Mesendoderm (in vitro differentiated cells): ENCODE measurements around the gene TEAD2.

ENCODE experiments used
- DNase-seq: peaks from one replicate; pipeline ENCODE4 v3.0.0; 2013
- H2AK5ac ChIP-seq: 2 replicates; pipeline ENCODE4 v1.6.1; 2013; ENCODE audit warnings: low read length, inconsistent platforms
- H2BK120ac ChIP-seq: 2 replicates; pipeline ENCODE4 v1.6.1; 2013; ENCODE audit warnings: low read depth, mild to moderate bottlenecking, low read length, moderate library complexity, mixed read lengths
- H2BK15ac ChIP-seq: replicated peaks from 2 replicates; pipeline ENCODE4 v1.6.1; 2013; ENCODE audit warnings: low read depth, mild to moderate bottlenecking, moderate library complexity
- H2BK5ac ChIP-seq: 2 replicates; pipeline ENCODE4 v1.6.1; 2013; ENCODE audit warnings: low read length, inconsistent platforms
- H3K18ac ChIP-seq: 2 replicates; pipeline ENCODE4 v1.6.1; 2013; ENCODE audit warnings: mild to moderate bottlenecking, low read length, mixed read lengths
- H3K23ac ChIP-seq: one replicate; pipeline ENCODE4 v1.6.1; 2013; ENCODE audit warnings: low read length
- H3K27ac ChIP-seq: 2 replicates; pipeline ENCODE4 v1.5.1; 2013; ENCODE audit warnings: low read depth, mild to moderate bottlenecking, inconsistent platforms, low read length, moderate library complexity
- H3K27me3 ChIP-seq: 2 replicates; pipeline ENCODE4 v1.6.1; 2013; ENCODE audit warnings: low read length, control low read depth, mild to moderate bottlenecking, inconsistent platforms; ENCODE audit not compliant: insufficient read depth, poor library complexity
- H3K36me3 ChIP-seq: 2 replicates; pipeline ENCODE4 v1.6.1; 2013; ENCODE audit warnings: low read length, inconsistent platforms; ENCODE audit not compliant: control insufficient read depth, insufficient read depth
- H3K4ac ChIP-seq: one replicate; pipeline ENCODE4 v1.6.1; 2013; ENCODE audit warnings: low read depth, mild to moderate bottlenecking, low read length, moderate library complexity
- H3K4me1 ChIP-seq: 2 replicates; pipeline ENCODE4 v1.6.1; 2013; ENCODE audit warnings: low read depth, low read length, inconsistent platforms; ENCODE audit not compliant: control insufficient read depth
- H3K4me2 ChIP-seq: 2 replicates; pipeline ENCODE4 v1.6.1; 2013; ENCODE audit warnings: low read length
- H3K4me3 ChIP-seq: 2 replicates; pipeline ENCODE4 v1.5.1; 2013; ENCODE audit warnings: mild to moderate bottlenecking, low read length
- H3K56ac ChIP-seq: one replicate; pipeline ENCODE4 v1.6.1; 2013; ENCODE audit warnings: low read length
- H3K79me1 ChIP-seq: 2 replicates; pipeline ENCODE4 v1.6.1; 2013; ENCODE audit warnings: low read length, inconsistent platforms
- H3K79me2 ChIP-seq: 2 replicates; pipeline ENCODE4 v1.6.1; 2013; ENCODE audit warnings: mild to moderate bottlenecking, low read length; ENCODE audit not compliant: control insufficient read depth, insufficient read depth
- H3K9ac ChIP-seq: 2 replicates; pipeline ENCODE4 v1.6.1; 2013; ENCODE audit warnings: low read length, inconsistent platforms
- H4K5ac ChIP-seq: one replicate; pipeline ENCODE4 v1.6.1; 2013; ENCODE audit warnings: low read length
- H4K8ac ChIP-seq: one replicate; pipeline ENCODE4 v1.6.1; 2013; ENCODE audit warnings: low read depth, mild to moderate bottlenecking, control low read depth, low read length, moderate library complexity
- WGBS: extraction: QIAGEN DNeasy Blood & Tissue Kit; methylation state at CpG from one replicate; pipeline ENCODE4 v1.1.7; 2013; ENCODE audit warnings: low lambda C conversion rate, missing lambda C conversion rate; ENCODE audit not compliant: insufficient coverage; ENCODE audit errors: extremely low coverage; 5-methylcytosine and 5-hydroxymethylcytosine counted together

Gene TEAD2

GRCh38 chr19:49396738-49397505 lies 34.7 kb upstream of the TEAD2 start:
- Histone ChIP-seq H2AK5ac (no peak overlapping the region), H3K27me3 (no peaks in the 10 kb centered on the region), H3K9ac (no peak overlapping the region), H3K23ac (no peak overlapping the region), H3K4me1 (no peaks in the 10 kb centered on the region), H3K79me2 (no peaks in the 10 kb centered on the region), H4K5ac (no peak overlapping the region), H3K4me3 (no peak overlapping the region), H3K18ac (no peak overlapping the region), H3K4ac (no peak overlapping the region), H3K36me3 (no peaks in the 10 kb centered on the region), H2BK120ac (no peak overlapping the region), H2BK15ac (no peak overlapping the region), H3K56ac (no peak overlapping the region), H3K27ac (no peak overlapping the region), H4K8ac (no peak overlapping the region), H2BK5ac (no peak overlapping the region), H3K4me2 (no peak overlapping the region), H3K79me1 (no peaks in the 10 kb centered on the region)
- no peak for DNase-seq
- no CpG with 5 or more reads among the region's 8 CpGs for WGBS

DNA sequence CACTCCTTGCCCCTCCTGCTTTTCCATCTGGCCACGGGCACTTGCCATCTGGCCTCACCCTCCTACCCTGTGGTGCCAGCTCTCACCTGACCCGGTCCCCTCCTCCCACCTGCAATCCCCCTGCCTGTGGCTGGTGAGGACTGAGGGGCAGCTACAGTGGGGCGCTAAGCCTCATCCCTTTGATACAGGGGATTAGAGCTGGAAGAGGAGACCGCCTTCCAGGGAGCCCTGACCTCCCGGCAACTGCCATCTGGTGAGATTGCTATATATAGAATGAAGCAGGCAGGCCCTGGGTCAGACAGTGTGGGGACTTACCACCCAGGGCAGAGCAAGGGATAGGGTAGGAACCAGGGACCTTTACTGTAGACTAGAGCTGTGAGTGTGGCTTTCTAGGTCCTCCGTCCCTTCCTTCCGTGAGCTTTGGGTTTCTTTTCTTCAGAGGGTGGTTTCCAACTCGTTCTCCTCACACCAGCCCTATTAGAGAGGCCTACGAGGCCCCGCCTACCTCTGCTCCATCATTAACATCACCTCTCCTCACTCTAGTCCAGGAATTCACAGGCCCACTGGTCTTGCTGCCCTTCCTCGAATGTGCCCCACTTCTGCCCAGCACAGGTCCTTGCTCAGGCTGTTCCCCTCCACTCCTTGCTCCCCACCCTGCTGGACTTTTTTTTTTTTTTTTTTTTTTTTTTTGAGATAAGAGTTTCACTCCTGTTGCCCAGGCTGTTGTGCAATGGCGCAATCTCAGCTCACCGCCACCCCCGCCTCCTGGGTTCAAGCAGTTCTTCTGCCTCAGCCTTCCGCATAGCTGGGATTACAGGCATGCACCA lies 33.6 kb upstream of the TEAD2 start:
- H4K5ac ChIP-seq: no peak overlapping the region
- H3K4me3 ChIP-seq: no peak overlapping the region
- no peaks in the 10 kb centered on the region for H3K36me3 ChIP-seq
- WGBS: no CpG with 5 or more reads among the region's 15 CpGs
- no peak overlapping the region for H2AK5ac ChIP-seq
- H3K79me2 ChIP-seq: no peaks in the 10 kb centered on the region
- H3K18ac ChIP-seq: no peak overlapping the region
- no peaks in the 10 kb centered on the region for H3K27me3 ChIP-seq
- no peak overlapping the region for H3K4me2 ChIP-seq
- no peak overlapping the region for H3K9ac ChIP-seq
- peak overlapping the region; percentile 6 for H3K56ac ChIP-seq
- no peak overlapping the region for H2BK5ac ChIP-seq
- no peak overlapping the region for H4K8ac ChIP-seq
- no peak overlapping the region for H2BK120ac ChIP-seq
- H3K4ac ChIP-seq: no peak overlapping the region
- H3K23ac ChIP-seq: no peak overlapping the region
- H2BK15ac ChIP-seq: no peak overlapping the region
- no peaks in the 10 kb centered on the region for H3K4me1 ChIP-seq
- no peaks in the 10 kb centered on the region for H3K79me1 ChIP-seq
- no peak overlapping the region for H3K27ac ChIP-seq
- DNase-seq: no peak

DNA sequence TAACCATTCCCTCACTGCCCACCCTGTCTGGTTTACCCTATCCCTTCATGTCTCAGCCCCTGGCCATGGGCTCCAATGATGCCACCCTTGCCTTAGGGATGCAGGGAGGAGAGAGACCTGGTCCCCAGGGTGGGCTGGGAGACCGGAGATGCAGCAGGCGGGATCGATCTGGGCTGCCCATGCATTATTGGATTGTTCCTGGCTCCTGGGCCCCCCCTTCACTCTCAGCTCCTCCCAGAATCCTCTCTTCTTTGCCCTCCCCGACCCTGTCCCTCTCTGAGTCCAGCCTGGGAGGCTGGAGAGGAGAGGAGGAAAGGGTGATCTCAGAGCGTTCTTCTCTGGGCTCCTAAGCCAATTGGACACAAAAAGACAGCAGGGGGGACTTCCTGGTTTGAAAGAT lies 31.7 kb upstream of the TEAD2 start:
- Histone ChIP-seq H3K79me2 (no peaks in the 10 kb centered on the region), H3K56ac (no peak overlapping the region), H3K4me3 (no peak overlapping the region), H2AK5ac (no peak overlapping the region), H3K4me1 (no peaks in the 10 kb centered on the region), H3K9ac (no peak overlapping the region), H4K8ac (no peak overlapping the region), H3K79me1 (no peaks in the 10 kb centered on the region), H3K27me3 (no peaks in the 10 kb centered on the region), H2BK120ac (no peak overlapping the region), H3K4me2 (no peak overlapping the region), H3K18ac (no peak overlapping the region), H3K36me3 (no peaks in the 10 kb centered on the region), H3K23ac (no peak overlapping the region), H2BK15ac (no peak overlapping the region), H2BK5ac (no peak overlapping the region), H4K5ac (no peak overlapping the region), H3K27ac (no peak overlapping the region), H3K4ac (no peak overlapping the region)
- DNase-seq: no peak
- whole genome bisulfite sequencing: no CpG with 5 or more reads among the region's 5 CpGs

- H3K18ac ChIP-seq: no peak overlapping the region
- no CpG with 5 or more reads among the region's 14 CpGs for WGBS
- no peak overlapping the region for H3K4me3 ChIP-seq
- H3K4ac ChIP-seq: no peak overlapping the region
- H2BK5ac ChIP-seq: no peak overlapping the region
- H3K27me3 ChIP-seq: no peaks in the 10 kb centered on the region
- peak; percentile 90 for DNase-seq
- no peaks in the 10 kb centered on the region for H3K36me3 ChIP-seq
- H3K23ac ChIP-seq: no peak overlapping the region
- no peak overlapping the region for H4K5ac ChIP-seq
- H3K4me2 ChIP-seq: no peak overlapping the region
- no peak overlapping the region for H2AK5ac ChIP-seq
- no peaks in the 10 kb centered on the region for H3K79me1 ChIP-seq
- H3K79me2 ChIP-seq: no peaks in the 10 kb centered on the region
- H4K8ac ChIP-seq: no peak overlapping the region
- H3K4me1 ChIP-seq: no peaks in the 10 kb centered on the region
- no peak overlapping the region for H3K27ac ChIP-seq
- H2BK120ac ChIP-seq: no peak overlapping the region
- H2BK15ac ChIP-seq: no peak overlapping the region
- no peak overlapping the region for H3K56ac ChIP-seq
- H3K9ac ChIP-seq: no peak overlapping the region
These were observed 29.6 kb upstream of the TEAD2 start for GRCh38 chr19:49391581-49392399.

DNA sequence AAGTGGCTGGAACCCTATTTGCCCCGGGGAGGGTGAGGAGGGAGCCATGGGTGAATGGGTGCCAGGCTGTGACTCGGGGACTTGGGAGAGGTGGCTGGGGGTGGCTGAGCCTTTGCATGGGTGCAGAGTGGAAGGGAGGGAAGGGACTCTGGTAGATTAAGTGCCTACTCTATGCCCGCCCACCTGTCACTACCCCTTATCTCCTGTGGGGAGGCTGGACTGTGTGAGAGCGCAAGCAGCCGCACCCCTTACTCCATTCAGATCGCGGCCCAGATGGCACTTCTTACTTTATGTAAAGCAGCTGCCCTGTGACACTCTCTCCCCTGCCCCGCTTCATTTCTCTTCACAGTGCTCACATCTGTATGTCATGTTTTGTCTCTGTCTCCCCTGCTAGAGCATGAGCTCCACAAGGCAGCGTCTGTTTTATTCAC lies 28.7 kb upstream of the TEAD2 start:
- no peak overlapping the region for H3K18ac ChIP-seq
- H4K5ac ChIP-seq: no peak overlapping the region
- no peaks in the 10 kb centered on the region for H3K4me1 ChIP-seq
- H3K4me3 ChIP-seq: no peak overlapping the region
- no peak overlapping the region for H4K8ac ChIP-seq
- H3K27ac ChIP-seq: no peak overlapping the region
- no peaks in the 10 kb centered on the region for H3K79me2 ChIP-seq
- no peak overlapping the region for H3K4ac ChIP-seq
- WGBS: no CpG with 5 or more reads among the region's 9 CpGs
- H2BK120ac ChIP-seq: no peak overlapping the region
- no peaks in the 10 kb centered on the region for H3K27me3 ChIP-seq
- H3K4me2 ChIP-seq: no peak overlapping the region
- H3K36me3 ChIP-seq: no peaks in the 10 kb centered on the region
- DNase-seq: no peak
- H2BK5ac ChIP-seq: no peak overlapping the region
- H3K79me1 ChIP-seq: no peaks in the 10 kb centered on the region
- H3K9ac ChIP-seq: no peak overlapping the region
- H2BK15ac ChIP-seq: no peak overlapping the region
- no peak overlapping the region for H2AK5ac ChIP-seq
- H3K23ac ChIP-seq: no peak overlapping the region
- no peak overlapping the region for H3K56ac ChIP-seq
